Sigmoid colon (tissue), 7 donors: Measurements from ENCODE around the gene COPB2. TPM values are rescaled to one million over a fixed set of nuclear protein-coding genes. Genes with fewer than 3 reads are reported as not detected.
A peak's percentile ranks its signal among the peaks of the same experiment; 100 is the strongest.

Source experiments
- DNase-seq: peaks from one replicate; pipeline ENCODE4 v3.0.0-alpha.2; 2019
- H3K27ac ChIP-seq, 4 donors: fragments of 200-600 bp; sonication (generic); one replicate each; pipeline ENCODE4 v1.5.1; 2016 to 2019; ENCODE audit warnings: mild to moderate bottlenecking in 1 of 4
- H3K27me3 ChIP-seq, 3 donors: fragments of 200-600 bp; sonication (generic); one replicate each; pipeline ENCODE4 v1.5.1; 2019; ENCODE audit warnings: mild to moderate bottlenecking in 1 of 3
- H3K36me3 ChIP-seq, 4 donors: fragments of 200-600 bp; sonication (generic); one replicate each; pipeline ENCODE4 v1.5.1; 2016 to 2019
- H3K4me1 ChIP-seq, 4 donors: fragments of 200-600 bp; sonication (generic); one replicate each; pipeline ENCODE4 v1.5.1; 2017 to 2019
- H3K4me3 ChIP-seq, 4 donors: fragments of 200-600 bp; sonication (generic); one replicate each; pipeline ENCODE4 v1.5.1; 2017 to 2019; ENCODE audit warnings: mild to moderate bottlenecking in 2 of 4, moderate library complexity in 1 of 4
- H3K9me3 ChIP-seq, 4 donors: fragments of 200-600 bp in 3 of 4; sonication (generic) in 3 of 4; one replicate each; pipeline versions ENCODE4 v1.5.1 to v1.6.1; 2013 to 2019
- EP300 ChIP-seq, 4 donors: sonication (generic); formaldehyde crosslinking; IDR thresholded peaks; one replicate each; pipeline ENCODE4 v1.6.1; 2017; ENCODE audit warnings: antibody characterized with exemption in 4 of 4
- POLR2A ChIP-seq, 2 donors: fragments of 450-650 bp; IDR thresholded peaks; one replicate each; pipeline ENCODE4 v1.6.1; 2016; ENCODE audit warnings: antibody characterized with exemption in 2 of 2, mild to moderate bottlenecking in 2 of 2, moderate library complexity in 2 of 2
- POLR2AphosphoS5 ChIP-seq, 4 donors: sonication (generic); formaldehyde crosslinking; IDR thresholded peaks; one replicate each; pipeline ENCODE4 v1.6.1; 2017; ENCODE audit warnings: antibody characterized with exemption in 4 of 4
- WGBS, 2 donors: extraction: QIAGEN DNeasy Blood & Tissue Kit; methylation state at CpG; one replicate each; pipeline ENCODE4 v1.1.7; 2013; 5-methylcytosine and 5-hydroxymethylcytosine counted together
- intact Hi-C: fragments of 100-400 bp; cut with DNase I; formaldehyde crosslinking; loops from one replicate; pipeline ENCODE4 v1.15.1; 2023
- polyA plus RNA-seq, 3 donors: library from polyadenylated mRNA; stranded (reverse); fragments of 200-250 nt; gene quantifications; one replicate each; pipeline ENCODE4 v1.2.3, GENCODE V29; 2013
- total RNA-seq, 4 donors: library from RNA; depleted of rRNA; stranded (reverse); fragments of >200 nt; gene quantifications; one replicate each; pipeline ENCODE4 v1.1.0, GENCODE V29; 2016
- TF ChIP-seq, protein P1 (sequence below), 4 experiments: fragments of 450-650 bp in 3 of 4; fragments of 200-600 bp in 1 of 4; IDR thresholded peaks; one replicate each; pipeline ENCODE4 v1.5.1; 2016 to 2019; ENCODE audit warnings: antibody characterized with exemption in 4 of 4, mild to moderate bottlenecking in 3 of 4, moderate library complexity in 2 of 4
- donor health status: healthy with polysubstance abuse.
- donor health status: Bipolar disorder and iron deficiency.
- donor health status: healthy.

Gene COPB2
- total and polyA plus RNA-seq, 7 donors, result 52.3 to 82.0 (median 63.7) TPM

- DNase-seq, result no peak
- Histone ChIP-seq H3K4me3 (no peak overlapping the region), H3K36me3 (no peaks in the 10 kb centered on the region), H3K4me1 (no peaks in the 10 kb centered on the region), H3K27ac (no peak overlapping the region), H3K27me3 (no peaks in the 10 kb centered on the region), H3K9me3 (peaks cover 0 to 2% (median 0%) of the 10 kb centered on the region in 4 donors)
- TF ChIP-seq, protein P1, sequence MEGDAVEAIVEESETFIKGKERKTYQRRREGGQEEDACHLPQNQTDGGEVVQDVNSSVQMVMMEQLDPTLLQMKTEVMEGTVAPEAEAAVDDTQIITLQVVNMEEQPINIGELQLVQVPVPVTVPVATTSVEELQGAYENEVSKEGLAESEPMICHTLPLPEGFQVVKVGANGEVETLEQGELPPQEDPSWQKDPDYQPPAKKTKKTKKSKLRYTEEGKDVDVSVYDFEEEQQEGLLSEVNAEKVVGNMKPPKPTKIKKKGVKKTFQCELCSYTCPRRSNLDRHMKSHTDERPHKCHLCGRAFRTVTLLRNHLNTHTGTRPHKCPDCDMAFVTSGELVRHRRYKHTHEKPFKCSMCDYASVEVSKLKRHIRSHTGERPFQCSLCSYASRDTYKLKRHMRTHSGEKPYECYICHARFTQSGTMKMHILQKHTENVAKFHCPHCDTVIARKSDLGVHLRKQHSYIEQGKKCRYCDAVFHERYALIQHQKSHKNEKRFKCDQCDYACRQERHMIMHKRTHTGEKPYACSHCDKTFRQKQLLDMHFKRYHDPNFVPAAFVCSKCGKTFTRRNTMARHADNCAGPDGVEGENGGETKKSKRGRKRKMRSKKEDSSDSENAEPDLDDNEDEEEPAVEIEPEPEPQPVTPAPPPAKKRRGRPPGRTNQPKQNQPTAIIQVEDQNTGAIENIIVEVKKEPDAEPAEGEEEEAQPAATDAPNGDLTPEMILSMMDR (IDR thresholded peaks at IDR 0.05), result no peak
- TF ChIP-seq POLR2A (IDR thresholded peaks at IDR 0.05), result no peak
- TF ChIP-seq POLR2AphosphoS5 (IDR thresholded peaks at IDR 0.05), result no peak
- TF ChIP-seq EP300 (IDR thresholded peaks at IDR 0.05), result no peak
- intact Hi-C loops, result loop anchor here (10.0 kb wide), 1 partner anchor 504 kb away; the partner anchor contains the start of gene CLSTN2
These were observed 41.0 kb upstream of the COPB2 start for GRCh38 chr3:139430493-139430892.

DNA sequence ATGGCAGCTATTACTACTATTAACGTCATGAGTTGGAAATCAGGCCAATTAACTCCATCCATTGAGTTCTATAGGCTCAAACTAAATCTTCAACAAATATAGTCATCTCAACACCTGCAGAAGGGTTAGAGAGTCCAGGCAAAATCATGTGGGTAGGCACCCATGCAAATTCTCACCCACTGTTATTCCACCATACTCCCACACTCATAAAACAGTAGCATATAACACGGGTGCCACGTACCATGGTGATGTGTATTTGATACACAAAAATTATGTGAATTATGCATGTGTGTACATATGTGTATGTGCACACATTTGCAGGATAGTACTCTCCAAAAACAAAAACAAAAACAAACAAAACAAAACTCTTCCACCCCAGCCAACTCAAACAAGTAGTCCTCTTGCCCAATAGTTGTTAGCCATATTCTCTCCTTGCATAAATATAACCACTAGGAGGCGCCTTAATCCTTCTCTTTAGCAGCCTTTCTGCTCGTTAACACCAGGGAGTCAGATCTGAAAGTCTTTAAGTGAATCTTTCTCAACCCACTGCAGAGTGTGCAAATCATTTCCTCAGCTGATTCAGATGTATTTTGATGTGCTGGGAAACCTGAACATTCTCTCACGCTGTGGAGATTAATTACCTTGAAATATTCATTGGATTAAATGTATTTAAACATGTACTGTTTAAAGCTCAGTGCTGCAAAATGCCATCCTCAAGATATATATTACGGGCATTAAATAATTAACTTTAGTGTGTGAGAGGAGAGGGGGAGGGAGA lies 38.0 kb upstream of the COPB2 start:
- Histone ChIP-seq H3K27me3 (no peaks in the 10 kb centered on the region), H3K9me3 (no peaks in the 10 kb centered on the region), H3K36me3 (peaks cover 0 to 18% (median 0%) of the 10 kb centered on the region in 4 donors), H3K4me3 (no peak overlapping the region), H3K4me1 (no peaks in the 10 kb centered on the region), H3K27ac (no peak overlapping the region)
- intact Hi-C loops, result loop anchor here (5.0 kb wide), 3 partner anchors 135 to 1435 kb away; no protein-coding TSS in a partner anchor
- WGBS, 2 donors, result 53 to 54% methylated on average over 7 of the region's 7 CpGs
- no peak for DNase-seq
- TF ChIP-seq, protein P1 (IDR thresholded peaks at IDR 0.05), result peak; percentile 61 to 75 (median 68)
- no peak for TF ChIP-seq POLR2A (IDR thresholded peaks at IDR 0.05)
- no peak for TF ChIP-seq EP300 (IDR thresholded peaks at IDR 0.05)

DNA sequence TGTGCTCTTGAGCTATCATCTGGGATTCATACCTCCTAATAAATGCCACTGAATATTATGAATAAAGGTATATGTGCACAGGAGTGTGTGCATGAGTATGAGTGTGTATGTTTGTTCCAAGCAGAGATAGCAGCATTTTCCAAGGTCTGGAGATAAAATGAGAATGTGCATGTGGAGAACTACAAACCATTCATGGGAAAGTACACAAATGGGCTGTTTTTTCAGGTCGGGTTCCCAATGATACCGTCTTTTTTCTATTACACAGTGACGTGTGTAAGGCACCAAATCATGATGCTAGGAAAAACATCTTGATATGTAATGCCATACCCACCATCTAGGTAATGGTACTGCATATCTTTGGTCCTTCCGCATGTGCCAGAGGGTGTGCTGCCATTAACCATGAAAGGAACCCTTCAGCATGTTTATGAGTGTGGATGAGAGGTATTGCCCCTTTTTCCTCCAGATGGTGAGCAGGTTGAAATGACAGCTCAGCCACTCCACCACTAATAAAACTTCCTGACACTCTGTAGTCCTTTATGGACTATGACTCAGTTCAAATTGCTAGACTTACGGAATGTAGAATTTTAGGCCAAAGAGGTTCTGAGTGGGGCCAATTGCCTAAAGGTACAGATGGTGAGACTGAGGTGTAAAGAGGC lies 36.4 kb upstream of the COPB2 start:
- Histone ChIP-seq H3K4me1 (no peaks in the 10 kb centered on the region), H3K36me3 (peaks cover 0 to 18% (median 0%) of the 10 kb centered on the region in 4 donors), H3K4me3 (no peak overlapping the region), H3K27ac (no peak overlapping the region), H3K27me3 (no peaks in the 10 kb centered on the region), H3K9me3 (no peaks in the 10 kb centered on the region)
- DNase-seq, result no peak
- 69 to 83% methylated on average over 5 of the region's 5 CpGs for WGBS, 2 donors
- TF ChIP-seq EP300 (IDR thresholded peaks at IDR 0.05) (no peak), POLR2A (IDR thresholded peaks at IDR 0.05) (no peak), POLR2AphosphoS5 (IDR thresholded peaks at IDR 0.05) (no peak)
- TF ChIP-seq, protein P1 (IDR thresholded peaks at IDR 0.05), result no peak
- intact Hi-C loops, result loop anchor here (5.0 kb wide), 3 partner anchors 136 to 1436 kb away; no protein-coding TSS in a partner anchor

DNA sequence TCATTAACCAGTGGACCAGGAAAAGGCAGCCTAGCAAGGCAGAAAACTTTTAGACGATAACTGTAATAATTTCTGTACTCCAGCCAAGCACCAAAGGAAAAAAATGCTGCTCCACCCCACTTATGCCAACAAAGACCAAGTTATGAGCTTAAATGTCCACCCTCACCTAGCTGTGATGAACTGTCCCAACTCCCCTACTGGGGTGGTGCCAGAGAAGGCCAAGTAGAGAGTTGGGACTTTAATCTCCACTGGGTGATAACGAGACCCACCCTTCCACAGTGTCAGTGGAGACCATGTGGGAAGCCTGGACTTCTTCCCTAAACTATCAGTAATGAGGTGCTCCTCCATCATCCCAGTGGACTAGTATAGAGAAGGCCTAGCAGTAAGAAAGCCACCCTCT lies 33.8 kb upstream of the COPB2 start:
- TF ChIP-seq POLR2A (IDR thresholded peaks at IDR 0.05) (no peak), POLR2AphosphoS5 (IDR thresholded peaks at IDR 0.05) (no peak), EP300 (IDR thresholded peaks at IDR 0.05) (no peak)
- TF ChIP-seq, protein P1 (IDR thresholded peaks at IDR 0.05), result no peak
- H3K36me3 ChIP-seq, result peaks cover 0 to 18% (median 0%) of the 10 kb centered on the region in 4 donors
- no peaks in the 10 kb centered on the region for H3K27me3 ChIP-seq
- no peak for DNase-seq
- no peak overlapping the region for H3K4me3 ChIP-seq
- 37 to 81% methylated on average over 2 of the region's 2 CpGs for WGBS, 2 donors
- no peaks in the 10 kb centered on the region for H3K4me1 ChIP-seq
- no peaks in the 10 kb centered on the region for H3K9me3 ChIP-seq
- intact Hi-C loops, result no loop called here
- H3K27ac ChIP-seq, result no peak overlapping the region
